Gastroesophageal sphincter (tissue), 4 donors: ENCODE data around the gene AEN. TPM values are rescaled to one million over a fixed set of nuclear protein-coding genes. Genes with fewer than 3 reads are reported as not detected.

Source experiments
- ATAC-seq: fragments of 150-250 bp; one replicate; pipeline ENCODE4 v1.9.1; 2016; ENCODE audit warnings: mild to moderate bottlenecking, moderate library complexity
- H3K27ac ChIP-seq, 4 donors: fragments of 200-600 bp; sonication (generic) in 3 of 4; 1 replicate in 3 of 4; 2 replicates in 1 of 4; pipeline ENCODE4 v1.5.1; 2016 to 2019
- H3K27me3 ChIP-seq: fragments of 200-600 bp; sonication (generic); one replicate; pipeline ENCODE4 v1.5.1; 2019
- H3K36me3 ChIP-seq, 2 donors: fragments of 200-600 bp; sonication (generic); one replicate each; pipeline ENCODE4 v1.5.1; 2019; ENCODE audit warnings: control low read depth in 1 of 2
- H3K4me1 ChIP-seq, 3 donors: fragments of 200-600 bp; sonication (generic); 1 replicate in 2 of 3; 2 replicates in 1 of 3; pipeline ENCODE4 v1.5.1; 2016 to 2019; ENCODE audit warnings: control low read depth in 2 of 3
- H3K4me3 ChIP-seq, 2 donors: fragments of 200-600 bp; sonication (generic); one replicate each; pipeline ENCODE4 v1.5.1; 2019; ENCODE audit warnings: mild to moderate bottlenecking in 1 of 2, moderate library complexity in 1 of 2
- H3K9me3 ChIP-seq, 3 donors: fragments of 200-600 bp; sonication (generic); one replicate each; pipeline ENCODE4 v1.5.1; 2017 to 2019; ENCODE audit warnings: control low read depth in 2 of 3
- CTCF ChIP-seq, 4 experiments: fragments of 200-600 bp in 2 of 4; fragments of 450-650 bp in 2 of 4; sonication (generic) in 1 of 4; IDR thresholded peaks; one replicate each; pipeline ENCODE4 v1.5.1; 2017 to 2019; ENCODE audit warnings: antibody characterized with exemption in 4 of 4, mild to moderate bottlenecking in 2 of 4, moderate library complexity in 2 of 4
- EP300 ChIP-seq: sonication (generic); formaldehyde crosslinking; IDR thresholded peaks from one replicate; pipeline ENCODE4 v1.6.1; 2017; ENCODE audit warnings: antibody characterized with exemption, mild to moderate bottlenecking
- POLR2A ChIP-seq, 2 donors: fragments of 450-650 bp; IDR thresholded peaks; one replicate each; pipeline ENCODE4 v1.6.1; 2017; ENCODE audit warnings: antibody characterized with exemption in 2 of 2, mild to moderate bottlenecking in 2 of 2, moderate library complexity in 1 of 2
- POLR2AphosphoS5 ChIP-seq: sonication (generic); formaldehyde crosslinking; IDR thresholded peaks from one replicate; pipeline ENCODE4 v1.6.1; 2017; ENCODE audit warnings: antibody characterized with exemption
- WGBS, 2 donors: methylation state at CpG; one replicate each; pipeline ENCODE4 v1.1.5; 2018; ENCODE audit warnings: low coverage in 1 of 2; 5-methylcytosine and 5-hydroxymethylcytosine counted together
- total RNA-seq, 4 donors: library from RNA; depleted of rRNA; stranded (reverse); fragments of >200 nt; gene quantifications; one replicate each; pipeline ENCODE4 v1.1.0, GENCODE V29; 2016

The AEN gene
- total RNA-seq, 4 donors from 2014 or later = 11.0 to 23.4 (median 18.1) TPM

- H3K27ac ChIP-seq = no peak overlapping the region
- H3K36me3 ChIP-seq = no peaks in the 10 kb centered on the region
- peaks cover 0 to 4% (median 0%) of the 10 kb centered on the region in 3 donors for H3K4me1 ChIP-seq
- TF ChIP-seq EP300 (no peak), POLR2AphosphoS5 (no peak), POLR2A (IDR thresholded peaks at IDR 0.05) (no peak), CTCF (IDR thresholded peaks at IDR 0.05) (no peak)
- no peaks in the 10 kb centered on the region for H3K9me3 ChIP-seq
- H3K4me3 ChIP-seq = no peak overlapping the region
- ATAC-seq = no peak
- H3K27me3 ChIP-seq = peaks cover 38% of the 10 kb centered on the region
- 28 to 37% methylated on average over 4 to 7 of the region's 7 CpGs for WGBS, 2 donors
Measured at GRCh38 chr15:88613074-88613944, 7.8 kb upstream of the AEN start.

- Histone ChIP-seq H3K27me3 (peaks cover 38% of the 10 kb centered on the region), H3K27ac (no peak overlapping the region), H3K4me1 (peaks cover 0 to 4% (median 0%) of the 10 kb centered on the region in 3 donors), H3K36me3 (no peaks in the 10 kb centered on the region), H3K9me3 (no peaks in the 10 kb centered on the region), H3K4me3 (no peak overlapping the region)
- TF ChIP-seq POLR2AphosphoS5 = no peak
- ATAC-seq = no peak
- 83 to 87% methylated on average over 5 to 7 of the region's 11 CpGs for WGBS, 2 donors
Measured at GRCh38 chr15:88615303-88616107, 5.6 kb upstream of the AEN start.

- H3K9me3 ChIP-seq = no peaks in the 10 kb centered on the region
- 74% methylated on average over 2 of the region's 4 CpGs; no CpG with 5 or more reads in 1 of the 2 donors for WGBS, 2 donors
- ATAC-seq = no peak
- no peak for TF ChIP-seq EP300
- no peak for TF ChIP-seq CTCF (IDR thresholded peaks at IDR 0.05)
- no peak for TF ChIP-seq POLR2A (IDR thresholded peaks at IDR 0.05)
- TF ChIP-seq POLR2AphosphoS5 = no peak
- H3K4me1 ChIP-seq = peaks cover 0 to 9% (median 4%) of the 10 kb centered on the region in 3 donors
- H3K27ac ChIP-seq = no peak overlapping the region
- peaks cover 38% of the 10 kb centered on the region for H3K27me3 ChIP-seq
- no peak overlapping the region for H3K4me3 ChIP-seq
- H3K36me3 ChIP-seq = no peaks in the 10 kb centered on the region
Measured at GRCh38 chr15:88616240-88616639, 4.9 kb upstream of the AEN start.

- no peaks in the 10 kb centered on the region for H3K36me3 ChIP-seq
- H3K9me3 ChIP-seq = no peaks in the 10 kb centered on the region
- peaks cover 0 to 15% (median 8%) of the 10 kb centered on the region in 3 donors for H3K4me1 ChIP-seq
- no peak overlapping the region for H3K4me3 ChIP-seq
- TF ChIP-seq POLR2A (IDR thresholded peaks at IDR 0.05) = no peak
- TF ChIP-seq POLR2AphosphoS5 = no peak
- TF ChIP-seq CTCF (IDR thresholded peaks at IDR 0.05) = no peak
- no peak for TF ChIP-seq EP300
- ATAC-seq = no peak
- peaks cover 30% of the 10 kb centered on the region for H3K27me3 ChIP-seq
- no peak overlapping the region for H3K27ac ChIP-seq
- 83 to 91% methylated on average over 7 to 10 of the region's 10 CpGs for WGBS, 2 donors
Measured at GRCh38 chr15:88617031-88617722, 4.0 kb upstream of the AEN start.

GRCh38 chr15:88617790-88618189, 3.4 kb upstream of the AEN start:
- H3K27ac ChIP-seq = no peak overlapping the region
- no peak for TF ChIP-seq POLR2AphosphoS5
- no peak for TF ChIP-seq POLR2A (IDR thresholded peaks at IDR 0.05)
- no peak for TF ChIP-seq EP300
- no peak for TF ChIP-seq CTCF (IDR thresholded peaks at IDR 0.05)
- no peak overlapping the region for H3K4me3 ChIP-seq
- no peak for ATAC-seq
- 80 to 88% methylated on average over 1 of the region's 1 CpG for WGBS, 2 donors
- peaks cover 24% of the 10 kb centered on the region for H3K27me3 ChIP-seq
- H3K9me3 ChIP-seq = no peaks in the 10 kb centered on the region
- peaks cover 0 to 21% (median 15%) of the 10 kb centered on the region in 3 donors for H3K4me1 ChIP-seq
- H3K36me3 ChIP-seq = no peaks in the 10 kb centered on the region
